Stimulated activated CD4-positive, alpha-beta T cell treated with anti-CD3 and anti-CD28 coated beads, TNF-alpha, amount 100 ng/mL, for 1 hour (primary cell): ENCODE results near the gene GIT2.
A peak's percentile ranks its signal among the peaks of the same experiment; 100 is the strongest.
"Not testable (repeated sequence)": the region's sequence is repeated elsewhere in the genome, so short reads cannot be mapped to it uniquely, and the experiment has no call there.

Experiments used
- DNase-seq, 3 donors: peaks; one replicate each; pipeline ENCODE4 v3.0.0-alpha.2; 2020; ENCODE audit warnings: low read depth in 3 of 3, low spot score in 1 of 3

Gene GIT2

DNA sequence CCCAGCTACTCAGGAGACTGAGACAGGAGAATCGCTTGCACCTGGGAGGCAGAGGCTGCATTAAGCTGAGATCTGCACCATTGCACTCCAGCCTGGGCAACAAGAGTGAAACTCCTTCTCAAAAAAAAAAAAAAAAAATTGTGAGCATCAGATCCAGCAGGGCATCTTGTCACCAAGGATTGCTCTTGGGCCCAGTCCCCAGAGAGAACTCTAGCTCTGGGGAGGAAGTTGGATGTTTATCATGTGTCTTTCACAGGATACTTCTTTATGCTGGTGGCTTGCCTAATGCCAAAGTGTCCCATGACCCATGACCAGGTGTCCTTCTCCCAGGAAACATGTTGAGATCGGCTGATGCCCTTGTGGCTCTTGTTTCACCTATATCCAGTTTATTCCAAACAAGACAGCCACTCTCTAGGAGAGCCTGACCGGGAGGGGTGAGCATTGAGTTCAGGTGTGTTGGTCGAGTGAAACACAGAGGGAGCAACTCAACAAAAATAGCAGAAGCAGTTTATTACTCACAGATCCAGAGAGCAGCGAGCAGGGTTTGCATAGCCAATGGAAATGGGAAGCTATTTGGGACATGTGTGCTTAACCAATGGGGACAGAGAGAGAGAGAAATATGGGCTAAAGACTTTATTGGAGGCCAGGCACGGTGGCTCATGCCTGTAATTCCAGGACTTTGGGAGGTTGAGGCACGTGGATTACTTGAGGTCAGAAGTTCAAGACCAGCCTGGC is 102.7 kb downstream of the GIT2 start:
- no peak for DNase-seq

DNA sequence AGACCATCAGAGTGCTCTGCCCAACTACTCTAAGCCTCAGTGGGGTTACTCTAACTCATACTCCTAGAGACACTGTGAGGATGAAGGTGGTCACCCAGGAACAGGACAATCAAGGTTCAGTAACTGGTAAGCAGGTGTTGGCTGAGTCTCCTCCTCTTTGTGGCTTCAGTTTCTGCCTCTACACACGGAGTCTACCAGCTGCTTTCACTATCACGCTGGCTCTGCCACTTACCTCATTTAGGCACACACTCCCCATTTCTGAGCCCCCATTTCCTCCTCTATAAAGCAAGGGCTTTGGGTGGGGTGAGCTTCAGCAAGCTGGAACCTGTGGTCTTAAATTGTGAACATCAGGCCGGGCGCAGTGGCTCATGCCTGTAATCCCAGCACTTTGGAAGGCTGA is 103.4 kb downstream of the GIT2 start:
- no peak for DNase-seq

DNA sequence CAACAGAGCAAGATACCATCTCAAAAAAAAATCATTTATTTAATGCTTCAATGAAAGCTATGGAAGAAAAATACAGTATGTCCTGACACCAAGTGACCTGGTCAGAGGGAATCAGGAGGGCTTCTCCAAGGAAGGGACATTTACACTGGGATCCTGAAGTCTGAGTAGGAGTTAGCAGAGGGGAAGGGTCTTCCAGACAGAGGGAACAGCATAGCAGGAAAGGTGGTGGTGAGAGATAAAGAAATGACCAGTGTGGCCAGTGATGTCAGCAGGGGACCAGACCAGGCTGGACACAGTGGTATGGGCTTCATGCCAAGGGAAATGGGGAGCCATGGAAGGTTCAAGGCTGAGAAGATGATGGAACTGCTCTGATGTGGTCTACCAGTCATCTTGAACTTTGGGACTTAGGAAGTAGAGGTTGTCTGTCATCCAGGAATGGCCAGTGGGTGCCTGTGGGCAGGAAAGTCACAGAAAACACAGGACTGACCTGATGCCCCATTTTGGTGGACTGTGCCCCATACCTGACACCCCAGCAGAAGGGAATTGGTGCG is 103.9 kb downstream of the GIT2 start:
- DNase-seq: no peak

DNA sequence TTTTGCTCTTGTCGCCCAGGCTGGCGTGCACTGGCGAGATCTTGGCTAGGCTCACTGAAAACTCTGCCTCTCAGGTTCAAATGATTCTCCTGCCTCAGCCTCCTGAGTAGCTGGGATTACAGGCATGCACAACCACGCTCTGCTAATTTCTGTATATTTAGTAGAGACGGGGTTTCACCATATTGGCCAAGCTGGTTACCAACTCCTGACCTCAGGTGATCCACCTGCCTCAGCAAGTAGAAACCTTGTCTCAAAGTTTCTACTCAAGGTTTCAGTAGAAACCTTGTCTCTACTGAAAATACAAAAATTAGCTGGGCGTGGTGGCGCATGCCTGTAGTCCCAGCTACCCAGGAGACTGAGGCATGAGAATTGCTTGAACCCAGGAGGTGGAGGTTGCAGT is 104.4 kb downstream of the GIT2 start:
- DNase-seq: not testable (repeated sequence)

DNA sequence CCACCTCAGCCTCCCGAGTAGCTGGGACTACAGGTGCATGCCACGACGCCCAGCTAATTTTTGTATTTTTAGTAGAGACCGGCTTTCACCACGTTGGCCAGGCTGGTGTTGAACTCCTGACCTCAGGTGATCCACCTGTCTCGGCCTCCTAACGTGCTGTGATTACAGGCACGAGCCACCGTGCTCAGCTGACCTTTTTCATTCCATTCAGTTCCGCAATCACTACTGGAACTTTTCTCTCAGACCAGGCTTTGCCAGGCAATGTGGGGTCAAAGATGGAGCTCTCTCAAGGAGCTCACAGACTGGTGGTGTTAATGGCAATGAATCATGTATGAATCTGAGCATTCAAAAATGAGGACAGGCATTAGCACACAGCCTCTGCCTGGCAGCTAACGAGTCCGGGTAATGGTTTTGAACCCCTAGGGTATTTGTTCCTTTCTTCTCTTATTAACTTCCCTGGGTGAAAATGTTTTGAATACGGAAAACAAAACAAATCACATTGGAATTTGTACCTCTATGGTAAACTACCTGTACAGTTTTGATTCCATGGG is 105.5 kb downstream of the GIT2 start:
- no peak for DNase-seq

DNA sequence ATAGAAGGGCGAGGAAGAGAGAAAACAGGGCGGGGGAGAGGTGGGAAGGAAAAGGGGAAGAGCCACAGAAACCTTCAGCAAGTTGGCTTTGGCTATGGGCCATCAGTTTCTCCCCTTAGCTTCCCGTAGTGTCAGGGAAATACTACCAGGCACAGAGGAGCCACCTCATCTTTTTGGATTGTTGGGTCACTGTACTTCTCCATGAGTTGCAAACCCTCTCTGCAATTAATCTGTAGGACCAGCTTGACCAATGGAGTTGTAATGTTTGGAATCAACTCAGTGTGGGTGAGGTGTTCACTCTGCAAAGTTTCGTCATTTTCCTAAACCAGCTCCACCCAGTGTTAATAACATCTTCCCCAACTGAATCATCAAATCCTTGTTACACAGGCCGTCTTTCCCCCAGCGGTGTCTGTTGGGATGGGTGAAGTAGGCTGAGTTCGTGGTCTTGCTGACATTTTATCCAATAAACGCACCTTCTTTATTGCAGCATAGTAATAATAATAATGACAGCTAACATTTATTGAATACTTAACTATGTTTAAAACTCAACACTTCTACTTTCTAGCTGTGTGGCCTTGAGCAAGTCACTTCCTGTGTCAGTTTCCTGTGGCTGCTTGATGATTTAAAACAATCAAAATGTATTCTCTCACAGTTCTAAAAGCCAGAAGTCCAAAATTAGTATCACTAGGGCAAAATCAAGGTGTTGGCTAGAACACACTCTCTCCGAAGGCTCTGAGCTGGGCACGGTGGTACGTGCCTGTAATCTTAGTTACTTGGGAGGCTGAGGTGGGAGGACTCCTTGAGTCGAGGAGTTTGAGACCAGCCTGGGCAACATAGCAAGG is 107.8 kb downstream of the GIT2 start:
- DNase-seq: no peak

DNA sequence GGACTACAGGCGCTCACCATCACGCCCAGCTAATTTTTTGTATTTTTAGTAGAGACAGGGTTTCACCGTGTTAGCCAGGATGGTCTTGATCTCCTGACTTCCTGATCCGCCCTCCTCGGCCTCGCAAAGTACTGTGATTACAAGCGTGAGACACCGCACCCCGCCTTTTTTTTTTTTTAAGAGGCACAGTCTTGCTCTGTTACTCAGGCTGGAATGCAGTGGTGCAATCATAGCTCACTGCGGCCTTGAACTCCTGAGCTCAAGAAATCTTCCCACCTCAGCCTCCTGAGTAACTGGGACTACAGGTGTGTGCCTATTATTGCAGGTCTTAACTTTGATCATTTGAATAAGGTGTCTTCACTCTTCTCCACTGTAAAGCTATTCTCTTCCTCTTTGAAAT is 110.6 kb downstream of the GIT2 start:
- DNase-seq: no peak

DNA sequence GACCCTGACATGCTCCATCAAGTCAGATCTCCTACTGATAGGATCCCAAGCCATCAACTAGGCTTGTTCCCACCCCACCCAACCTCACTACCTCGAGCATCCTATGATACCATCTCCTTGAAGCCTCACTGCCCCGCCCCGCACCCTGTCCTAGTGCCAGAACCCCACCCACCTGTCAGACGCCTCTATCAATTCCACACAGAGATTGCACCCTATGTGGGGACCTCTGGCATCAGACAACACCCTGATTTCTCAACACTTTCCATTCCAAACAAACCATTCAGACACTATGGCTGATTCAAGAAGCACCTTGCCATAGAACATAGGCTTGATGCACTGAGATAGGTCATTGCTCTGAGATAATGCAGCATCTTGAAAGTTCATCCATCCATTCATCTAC is 112.7 kb downstream of the GIT2 start:
- no peak for DNase-seq

DNA sequence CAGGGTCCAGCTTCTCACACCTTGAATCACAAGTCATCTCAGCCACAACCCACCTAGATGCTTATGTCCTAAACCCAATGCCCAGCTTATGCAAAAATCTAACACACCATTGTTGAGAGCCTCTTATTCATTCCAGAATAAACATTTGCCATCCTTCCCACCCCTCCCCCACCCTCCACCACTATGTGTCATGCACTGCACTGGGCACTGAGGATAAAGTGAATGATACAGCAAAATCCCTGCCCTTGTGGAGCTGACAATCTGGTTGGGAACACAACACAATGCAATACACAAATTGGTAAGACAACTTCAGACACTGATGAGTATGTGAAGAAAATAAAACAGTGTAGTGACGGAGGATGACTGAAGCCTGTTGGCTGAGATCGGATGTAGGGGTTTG is 114.4 kb downstream of the GIT2 start:
- no peak for DNase-seq

DNA sequence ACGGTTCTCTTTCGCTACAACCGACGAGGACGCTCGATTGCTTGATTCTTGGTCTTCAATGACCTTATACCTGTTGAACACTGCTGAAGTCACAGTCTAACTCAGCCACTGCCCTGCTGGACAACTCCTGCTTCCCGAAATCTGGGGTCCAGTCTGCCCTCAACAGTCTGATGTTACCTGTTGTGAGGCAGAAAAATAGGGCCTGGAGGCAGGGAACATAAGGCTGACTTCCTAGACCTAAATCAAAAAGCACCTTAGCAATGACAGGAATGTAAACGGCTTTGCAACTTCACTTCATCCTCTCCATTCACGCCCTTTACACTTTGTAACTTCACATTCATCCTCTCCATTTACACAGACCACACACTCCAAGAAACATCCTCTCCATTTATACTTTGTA is 115.2 kb downstream of the GIT2 start:
- DNase-seq: no peak

DNA sequence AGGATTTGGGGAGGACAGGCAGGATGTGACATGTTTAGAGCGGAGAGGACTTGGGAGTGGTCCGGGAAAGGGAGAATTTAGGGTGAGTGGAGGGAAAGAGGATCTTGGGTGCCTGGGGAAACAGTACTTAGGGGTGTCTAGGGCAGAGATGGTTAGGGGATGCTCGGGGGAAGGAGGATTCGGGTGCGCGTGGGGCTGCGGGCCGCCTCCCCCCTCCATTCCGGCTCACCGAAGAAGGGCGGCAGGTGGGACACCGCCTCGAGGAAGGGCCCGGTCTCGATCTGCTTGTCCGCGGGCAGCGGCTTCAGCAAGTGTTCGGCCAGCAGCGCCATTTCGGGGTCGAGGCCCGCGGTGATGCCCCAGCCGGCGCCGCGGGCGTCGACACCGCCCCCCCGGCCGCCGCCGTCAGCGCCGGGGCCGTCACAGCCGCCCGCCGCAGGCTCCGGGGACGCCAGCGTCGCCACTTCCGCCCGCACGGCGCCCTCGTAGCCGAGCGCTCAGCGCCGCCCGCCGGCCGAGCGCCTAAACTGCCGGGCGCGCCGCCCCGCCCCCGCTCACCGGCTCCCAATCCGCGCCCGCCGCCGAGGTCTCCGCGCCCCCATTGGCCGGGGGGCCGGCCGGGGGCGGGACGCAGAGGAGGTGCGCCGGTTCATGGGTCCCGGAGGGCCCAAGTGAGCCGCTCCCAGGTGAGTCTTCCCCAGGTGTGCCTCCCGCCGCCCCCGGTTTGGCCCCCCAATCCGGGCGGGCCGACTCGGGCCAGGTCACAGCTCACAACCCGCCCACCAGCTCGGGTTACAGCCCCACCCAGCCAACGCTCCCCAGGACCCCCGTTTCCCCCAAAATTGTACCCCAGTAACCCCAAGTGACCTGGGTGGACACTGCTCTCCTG is 115.9 kb downstream of the GIT2 start, which contains the start of gene GLTP:
Gene GLTP, minus strand, starts transcription at position 499 of the 889 bp plus-strand sequence. Its CDS starts 167 bp downstream, at position 332.
- peak; percentile 69 to 85 (median 84) for DNase-seq
